ENCODE results near the gene SYN1.

GRCh38 chrX:47651043-47651905 lies 31.6 kb upstream of the SYN1 start:
- TF ChIP-seq CTCF (IDR thresholded peaks at IDR 0.05; ENCODE audit: poor library complexity, severe bottlenecking) (no peak), RAD21 (conservative IDR thresholded peaks at IDR 0.05) (peak; percentile 12), EZH2 (IDR thresholded peaks at IDR 0.05; ENCODE audit: borderline replicate concordance, insufficient read depth, low read length, poor library complexity, severe bottlenecking) (no peak), POLR2AphosphoS5 (IDR thresholded peaks at IDR 0.05) (no peak), TAF1 (IDR thresholded peaks at IDR 0.05; ENCODE audit: low read depth) (no peak), EP300 (conservative IDR thresholded peaks at IDR 0.05; ENCODE audit: poor library complexity, severe bottlenecking) (no peak), REST (IDR thresholded peaks at IDR 0.05; ENCODE audit: borderline replicate concordance) (no peak), SMC3 (conservative IDR thresholded peaks at IDR 0.05; ENCODE audit: poor library complexity) (no peak)
